ENCODE results near the gene MOB2.
A peak's percentile ranks its signal among the peaks of the same experiment; 100 is the strongest.

MOB2 gene

GRCh38 chr11:1484695-1485503 is 1.7 kb downstream of the MOB2 start:
- peak; percentile 11 for DNase-seq

DNA sequence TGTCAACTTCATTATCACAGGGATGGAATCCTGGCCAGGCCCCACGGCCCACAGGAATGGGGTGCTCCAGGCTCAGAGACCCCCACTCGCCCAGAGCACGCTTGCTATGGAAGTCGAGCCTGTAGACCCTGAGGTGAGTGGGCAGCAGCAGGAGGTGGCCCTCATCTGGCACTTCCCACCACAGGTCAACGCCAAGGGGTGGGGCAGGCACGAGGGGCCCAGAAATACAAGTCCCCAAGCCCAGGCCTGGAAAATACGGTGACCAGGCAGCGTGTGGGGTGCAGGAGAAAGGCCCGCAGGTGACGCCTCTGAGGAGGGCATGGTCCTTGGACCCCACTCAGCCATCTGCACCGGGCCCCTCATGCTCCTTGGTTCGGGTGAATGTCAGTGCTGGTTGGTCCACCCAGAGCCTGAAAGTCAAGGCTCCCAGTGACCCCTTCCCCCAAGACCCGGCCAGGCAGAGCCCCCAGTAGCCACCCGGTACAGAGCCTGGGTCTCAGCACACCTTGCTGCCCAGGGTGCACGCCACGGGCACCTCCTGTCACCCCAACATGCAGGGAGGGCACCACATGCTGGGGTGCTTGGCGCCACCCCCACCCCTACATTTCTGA is 2.4 kb downstream of the MOB2 start:
- DNase-seq: peak; percentile 13

DNA sequence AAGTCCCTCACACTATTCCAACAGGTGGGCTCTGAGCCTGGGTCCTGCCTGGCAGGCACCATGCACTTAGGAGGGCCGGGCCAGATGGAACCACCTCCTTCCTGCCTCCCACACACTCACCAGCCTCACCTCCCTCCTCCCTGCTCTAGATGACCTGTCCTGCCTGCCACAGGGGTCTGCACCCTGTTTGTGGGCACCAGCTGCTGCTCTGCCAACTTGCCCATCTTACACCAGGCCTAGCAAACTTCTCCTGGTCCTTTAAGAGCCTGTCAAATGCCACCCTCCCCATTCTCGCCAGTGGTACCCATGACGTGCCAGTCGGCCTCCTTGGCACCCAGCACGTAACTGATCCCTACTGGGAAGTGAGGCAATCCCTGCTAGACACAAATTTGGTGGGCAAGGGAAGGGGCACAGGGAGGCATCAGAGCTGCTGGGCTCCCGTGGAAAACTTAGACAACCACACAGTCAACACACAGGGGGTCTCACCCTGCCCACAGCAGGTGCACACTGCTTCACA is 3.1 kb downstream of the MOB2 start:
- no peak for DNase-seq

- DNase-seq: peak; percentile 19
Observed at GRCh38 chr11:1482581-1483444, 3.8 kb downstream of the MOB2 start.

DNA sequence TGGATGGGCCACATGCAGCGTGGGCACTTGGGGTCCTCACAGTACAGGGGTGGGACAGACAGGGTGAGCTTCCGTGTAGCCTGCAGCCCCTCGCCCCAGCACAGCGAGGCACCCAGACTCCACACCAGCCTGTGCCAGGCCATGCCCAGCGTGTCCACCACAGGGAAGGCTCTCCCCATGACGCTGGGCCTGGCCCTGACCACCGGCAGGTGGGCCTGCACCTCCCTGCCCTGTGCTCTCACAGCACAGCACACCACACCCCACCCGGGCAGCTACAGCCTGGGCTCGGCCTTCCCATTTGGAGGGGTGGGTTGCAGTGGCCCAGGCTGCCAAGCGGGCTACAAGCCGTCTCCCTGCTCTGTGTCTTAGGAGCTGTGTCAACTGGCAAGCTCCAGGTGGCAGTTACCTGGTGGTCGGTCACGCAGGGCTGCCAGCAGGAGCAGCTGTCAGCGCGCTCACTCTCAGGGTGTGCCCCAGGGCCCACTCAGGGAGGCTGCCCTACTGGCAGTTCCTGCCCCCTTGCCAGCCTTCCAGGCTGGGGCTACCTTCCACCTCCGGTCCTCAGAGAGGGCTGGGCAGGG is 4.6 kb downstream of the MOB2 start:
- peak; percentile 12 for DNase-seq

- DNase-seq: no peak
Observed at GRCh38 chr11:1481483-1481825, 5.1 kb downstream of the MOB2 start.

GRCh38 chr11:1480555-1481482 is 5.8 kb downstream of the MOB2 start:
- peak; percentile 18 for DNase-seq

GRCh38 chr11:1480191-1480554 is 6.4 kb downstream of the MOB2 start:
- no peak for DNase-seq

DNA sequence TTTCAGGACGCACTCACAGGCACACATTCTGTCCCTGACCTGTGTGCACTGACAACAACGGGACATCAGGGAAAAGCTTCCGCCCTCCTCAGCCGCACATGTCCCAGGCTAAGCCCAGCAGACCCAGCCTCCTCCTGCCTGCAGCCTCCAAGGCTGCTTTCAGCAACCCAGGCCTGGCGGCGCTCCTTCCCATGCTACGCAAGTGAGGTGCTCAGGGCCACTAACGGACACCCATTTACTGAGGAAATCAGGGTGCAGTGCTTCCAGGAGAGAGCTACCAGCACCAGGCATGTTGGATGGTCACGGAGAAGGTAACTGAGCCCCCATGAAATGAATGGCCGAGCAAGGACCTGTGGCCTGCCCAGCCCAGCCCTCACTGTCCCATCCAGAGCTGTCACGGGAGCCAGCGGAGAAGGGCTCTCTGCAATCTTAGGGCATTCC is 6.9 kb downstream of the MOB2 start:
- DNase-seq: no peak

DNA sequence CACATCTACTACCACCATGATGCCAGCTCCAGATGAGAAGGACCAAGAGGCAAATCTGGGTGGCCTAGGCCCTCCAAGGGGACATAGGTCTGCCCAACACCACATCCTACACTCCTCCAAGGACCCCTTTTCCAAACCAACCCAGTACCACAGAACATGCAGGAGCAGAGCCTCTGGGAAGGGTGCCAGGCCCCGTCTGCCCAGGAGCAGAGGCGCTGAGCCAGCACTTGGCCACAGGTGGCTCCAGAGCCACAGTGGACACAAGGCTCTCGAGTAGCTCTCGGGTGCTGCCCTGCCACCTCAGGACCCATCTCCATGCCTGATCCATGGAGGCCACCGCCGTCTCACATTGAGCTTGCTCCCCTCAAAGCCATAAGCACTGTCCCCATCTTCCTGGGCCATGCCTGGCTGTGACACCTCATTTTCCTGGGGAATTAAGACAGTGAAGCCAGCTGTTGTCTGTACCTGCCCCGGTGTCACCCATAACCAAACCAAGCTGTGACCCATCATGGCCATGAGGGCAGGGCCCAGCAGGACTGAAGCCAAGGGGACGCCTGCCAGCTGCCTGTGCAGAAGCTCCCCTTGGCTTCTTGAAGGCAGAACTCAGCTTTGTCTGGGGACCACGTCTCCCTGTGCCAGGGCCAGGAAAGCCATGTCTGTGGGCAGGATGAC is 7.4 kb downstream of the MOB2 start:
- peak; percentile 9 for DNase-seq

DNA sequence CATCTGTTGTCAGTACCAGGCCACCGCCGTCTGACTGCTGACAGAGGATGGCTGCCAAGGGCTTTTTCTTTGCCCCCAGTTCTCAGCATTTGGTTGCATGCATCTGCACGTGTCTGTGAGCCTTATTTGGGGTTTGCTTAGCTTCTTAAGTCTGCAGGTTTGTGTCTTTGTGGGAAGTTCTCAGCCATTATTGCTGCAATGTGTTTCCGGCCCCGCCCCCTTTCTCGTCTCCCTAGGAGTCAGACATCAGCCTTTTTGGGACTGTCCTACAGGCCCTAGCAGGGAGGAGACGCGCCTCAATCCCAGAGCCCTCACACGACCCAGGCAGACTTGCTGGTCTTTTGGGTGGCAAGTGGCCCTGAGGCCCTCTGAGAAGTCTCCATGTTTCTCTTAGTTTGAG is 8.0 kb downstream of the MOB2 start:
- no peak for DNase-seq

DNA sequence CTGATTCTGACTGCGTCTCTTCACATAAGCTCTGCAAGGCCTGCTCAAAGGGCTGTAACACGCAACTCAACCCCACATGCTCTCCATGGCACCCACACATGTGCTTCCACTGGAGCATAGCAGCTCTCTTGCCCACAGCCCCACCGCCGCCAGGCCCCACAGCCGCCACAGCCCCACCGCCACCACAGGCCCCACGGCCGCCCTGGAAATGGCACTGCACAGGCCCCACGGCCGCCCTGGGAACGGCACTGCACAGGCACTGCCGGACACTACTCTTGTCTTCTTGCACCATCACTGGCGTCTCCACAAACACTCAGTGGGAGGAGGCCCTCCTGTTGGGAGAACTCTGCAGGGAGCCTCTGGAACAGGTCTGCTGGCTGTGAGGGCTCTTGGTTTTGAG is 8.6 kb downstream of the MOB2 start:
- no peak for DNase-seq

DNA sequence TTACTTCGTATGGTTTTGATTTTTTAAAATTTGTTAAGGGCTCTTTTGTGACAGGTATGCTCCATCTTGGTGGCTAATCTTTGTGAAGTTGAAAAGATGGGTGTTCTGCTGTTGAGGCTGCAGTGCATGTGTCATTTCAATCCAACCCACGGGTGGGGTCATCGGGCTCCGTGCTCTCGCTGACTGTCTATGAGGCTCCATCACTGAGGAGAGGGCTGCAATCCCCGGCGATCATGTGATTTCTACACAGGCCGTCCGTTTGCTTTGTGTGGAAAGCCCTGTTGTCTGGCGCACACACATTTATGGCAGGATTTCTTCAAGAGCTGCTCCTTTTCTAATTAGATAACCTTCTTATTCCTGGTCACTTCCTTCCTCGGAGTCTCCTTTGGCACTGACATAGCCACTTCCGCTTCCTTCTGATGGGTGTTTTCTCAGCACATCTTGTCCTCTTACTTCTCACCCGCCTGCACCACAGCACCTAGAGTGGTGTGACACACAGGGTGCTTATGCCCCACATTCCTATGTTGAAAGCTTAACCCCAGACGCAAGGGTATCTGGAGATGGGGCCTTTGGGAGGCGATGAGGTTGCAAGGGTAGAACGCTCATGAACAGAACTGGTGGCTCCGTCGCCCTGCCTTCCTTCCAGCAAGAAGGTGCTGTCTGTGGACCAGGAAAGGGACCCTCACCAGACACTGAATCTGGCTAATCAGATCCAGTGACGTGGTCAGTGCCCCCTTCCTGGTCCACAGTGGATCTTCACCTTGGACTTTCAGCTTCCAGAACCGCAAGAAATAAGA is 9.4 kb downstream of the MOB2 start:
- no peak for DNase-seq

GRCh38 chr11:1475841-1476240 is 10.7 kb downstream of the MOB2 start:
- DNase-seq: no peak

- DNase-seq: peak; percentile 12
Observed at GRCh38 chr11:1473786-1474185, 12.8 kb downstream of the MOB2 start.

GRCh38 chr11:1473011-1473628 is 13.5 kb downstream of the MOB2 start:
- peak; percentile 9 for DNase-seq

- peak; percentile 14 for DNase-seq
Observed at GRCh38 chr11:1472180-1473005, 14.2 kb downstream of the MOB2 start.

DNA sequence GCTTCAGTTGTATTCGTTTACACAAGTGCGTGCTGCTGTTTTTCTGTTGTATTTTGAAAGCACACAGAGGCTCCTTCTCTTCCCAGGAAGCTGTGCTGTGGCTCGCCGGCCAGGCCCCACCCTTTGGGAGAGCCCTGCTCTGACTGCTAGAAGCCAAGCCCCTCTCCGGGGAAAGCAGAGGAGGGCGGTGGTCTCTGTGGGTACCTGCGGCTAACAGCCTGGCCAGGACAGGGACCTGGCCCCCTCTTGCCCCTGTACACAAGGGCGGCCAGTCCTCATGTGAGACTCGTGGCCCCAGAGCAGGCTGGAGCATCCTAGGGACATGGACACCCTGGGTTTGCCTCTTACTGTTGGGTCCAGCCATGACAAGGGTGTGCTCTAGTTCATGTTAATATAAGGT is 14.8 kb downstream of the MOB2 start:
- DNase-seq: no peak
